ENCODE results near the gene NPM1. TPM values are rescaled to one million over a fixed set of nuclear protein-coding genes. Genes with fewer than 3 reads are reported as not detected.
A peak's percentile ranks its signal among the peaks of the same experiment; 100 is the strongest.

NPM1 gene
- total and polyA plus RNA-seq, 7 donors, result 452 to 2,554 (median 635) TPM

DNA sequence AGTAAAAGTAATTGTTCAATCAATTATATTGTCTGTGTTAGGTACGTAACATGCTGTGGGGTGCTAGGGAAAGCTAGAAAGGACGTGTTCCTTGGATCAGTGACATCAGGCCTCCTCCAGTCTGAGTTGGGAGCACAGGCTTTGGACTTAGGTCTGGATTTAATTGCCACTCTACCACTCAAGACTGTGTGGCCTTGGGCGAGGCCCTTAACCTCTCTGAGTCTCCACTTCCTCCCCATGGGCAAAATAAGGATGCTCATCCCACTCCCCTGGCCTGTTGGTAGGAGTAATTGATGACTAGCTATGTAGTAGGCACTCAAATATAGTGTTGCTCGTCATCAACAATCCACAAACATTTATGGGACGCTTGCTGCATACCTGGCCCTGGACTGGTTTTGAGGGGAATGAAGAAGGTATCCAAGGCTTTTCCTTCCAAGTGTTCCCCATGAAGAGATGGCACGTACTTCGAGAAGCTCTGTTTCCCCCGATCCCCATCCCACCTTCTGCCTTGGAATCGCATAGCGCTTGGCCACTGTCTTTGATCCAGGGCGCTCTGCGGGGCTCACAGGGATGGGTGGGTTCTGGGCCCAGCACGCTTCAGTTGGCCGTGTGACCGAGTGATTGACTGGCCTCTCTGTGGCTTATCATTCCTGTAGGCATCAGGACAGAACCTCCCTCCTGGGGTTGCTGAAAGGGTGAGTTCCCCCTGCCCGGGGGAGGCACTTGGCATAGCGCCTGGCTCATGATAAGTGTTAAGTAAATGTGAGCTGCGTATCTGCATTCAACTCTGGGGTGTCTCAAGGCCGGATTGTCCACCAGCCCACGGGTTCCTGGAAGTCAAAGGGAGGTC lies 39.9 kb downstream of the NPM1 start:
- Histone ChIP-seq H3K27me3 (ENCODE audit: insufficient read depth in 3 of 3, low read length in 2 of 3) (no peaks in the 10 kb centered on the region), H3K4me1 (no peaks in the 10 kb centered on the region), H3K4me3 (no peak overlapping the region), H3K36me3 (ENCODE audit: insufficient read depth in 1 of 2, low read depth in 1 of 2) (no peaks in the 10 kb centered on the region), H3K27ac (no peak overlapping the region), H3K9me3 (no peaks in the 10 kb centered on the region)
- ATAC-seq (no peak), DNase-seq (peak in 1 of 2 donors; percentile 13)
- TF ChIP-seq, protein P1, sequence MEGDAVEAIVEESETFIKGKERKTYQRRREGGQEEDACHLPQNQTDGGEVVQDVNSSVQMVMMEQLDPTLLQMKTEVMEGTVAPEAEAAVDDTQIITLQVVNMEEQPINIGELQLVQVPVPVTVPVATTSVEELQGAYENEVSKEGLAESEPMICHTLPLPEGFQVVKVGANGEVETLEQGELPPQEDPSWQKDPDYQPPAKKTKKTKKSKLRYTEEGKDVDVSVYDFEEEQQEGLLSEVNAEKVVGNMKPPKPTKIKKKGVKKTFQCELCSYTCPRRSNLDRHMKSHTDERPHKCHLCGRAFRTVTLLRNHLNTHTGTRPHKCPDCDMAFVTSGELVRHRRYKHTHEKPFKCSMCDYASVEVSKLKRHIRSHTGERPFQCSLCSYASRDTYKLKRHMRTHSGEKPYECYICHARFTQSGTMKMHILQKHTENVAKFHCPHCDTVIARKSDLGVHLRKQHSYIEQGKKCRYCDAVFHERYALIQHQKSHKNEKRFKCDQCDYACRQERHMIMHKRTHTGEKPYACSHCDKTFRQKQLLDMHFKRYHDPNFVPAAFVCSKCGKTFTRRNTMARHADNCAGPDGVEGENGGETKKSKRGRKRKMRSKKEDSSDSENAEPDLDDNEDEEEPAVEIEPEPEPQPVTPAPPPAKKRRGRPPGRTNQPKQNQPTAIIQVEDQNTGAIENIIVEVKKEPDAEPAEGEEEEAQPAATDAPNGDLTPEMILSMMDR (IDR thresholded peaks at IDR 0.05), result no peak
- WGBS, 3 donors, result 88 to 90% (median 89%) methylated on average over 20 of the region's 20 CpGs
- intact Hi-C loops (cut with DNase I), result loop anchor here in 1 of 2 donors (10.0 kb wide), 1 partner anchor 617 kb away; no protein-coding TSS in a partner anchor

- ATAC-seq (no peak), DNase-seq (peak in 1 of 2 donors; percentile 2)
- no peak overlapping the region for H3K4me3 ChIP-seq
- no peaks in the 10 kb centered on the region for H3K27me3 ChIP-seq (ENCODE audit: insufficient read depth in 3 of 3, low read length in 2 of 3)
- intact Hi-C loops (cut with DNase I), result loop anchor here in 1 of 2 donors (10.0 kb wide), 1 partner anchor 617 kb away; no protein-coding TSS in a partner anchor
- H3K4me1 ChIP-seq, result no peaks in the 10 kb centered on the region
- no peaks in the 10 kb centered on the region for H3K36me3 ChIP-seq (ENCODE audit: insufficient read depth in 1 of 2, low read depth in 1 of 2)
- WGBS, 3 donors, result 92 to 97% (median 95%) methylated on average over 9 of the region's 9 CpGs
- no peaks in the 10 kb centered on the region for H3K9me3 ChIP-seq
- TF ChIP-seq, protein P1 (IDR thresholded peaks at IDR 0.05), result no peak
- H3K27ac ChIP-seq, result no peak overlapping the region
Observed at GRCh38 chr5:171428168-171428696, 40.6 kb downstream of the NPM1 start.

DNA sequence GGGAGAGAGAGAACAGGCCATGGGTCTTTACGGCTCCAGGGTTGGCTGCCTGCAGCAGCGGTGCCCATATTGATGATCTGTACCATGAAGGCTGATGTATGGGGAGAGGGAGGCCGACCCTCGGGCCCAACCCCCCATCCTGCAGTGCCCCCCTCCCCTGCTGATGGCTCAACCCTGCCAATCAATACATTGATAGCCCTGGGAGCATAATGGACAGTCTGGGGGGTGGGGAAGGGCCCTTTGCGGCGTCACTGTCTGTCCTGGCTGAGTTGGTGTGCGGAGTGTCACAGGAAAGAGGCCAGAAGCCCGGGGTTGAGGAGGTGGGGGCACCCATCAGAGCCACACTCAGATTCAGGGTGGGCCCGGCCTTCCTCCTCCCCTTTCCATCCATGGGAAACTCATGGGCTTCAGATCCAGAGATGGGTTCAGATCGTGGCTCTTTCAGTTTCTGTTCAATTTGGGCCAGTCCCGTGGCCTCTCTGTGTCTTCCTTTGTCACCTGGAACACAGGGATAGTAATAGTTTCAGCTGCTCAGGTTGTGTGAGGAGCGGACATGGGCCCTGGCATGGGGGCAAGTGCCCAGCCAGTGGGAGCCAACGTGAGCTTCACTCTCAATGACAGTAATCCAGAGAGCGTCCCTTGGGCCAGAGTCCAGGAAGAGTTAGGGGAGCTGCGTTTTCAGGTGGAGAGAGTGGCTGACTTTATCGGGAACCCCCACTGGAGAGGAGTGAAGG lies 41.3 kb downstream of the NPM1 start:
- DNase-seq (peak in 1 of 2 donors; percentile 4), ATAC-seq (no peak)
- no peaks in the 10 kb centered on the region for H3K9me3 ChIP-seq
- no peaks in the 10 kb centered on the region for H3K27me3 ChIP-seq (ENCODE audit: insufficient read depth in 3 of 3, low read length in 2 of 3)
- no peak overlapping the region for H3K4me3 ChIP-seq
- TF ChIP-seq, protein P1 (IDR thresholded peaks at IDR 0.05), result no peak
- H3K27ac ChIP-seq, result no peak overlapping the region
- no peaks in the 10 kb centered on the region for H3K4me1 ChIP-seq
- intact Hi-C loops (cut with DNase I), result loop anchor here in 1 of 2 donors (10.0 kb wide), 1 partner anchor 616 kb away; no protein-coding TSS in a partner anchor
- H3K36me3 ChIP-seq (ENCODE audit: insufficient read depth in 1 of 2, low read depth in 1 of 2), result no peaks in the 10 kb centered on the region
- WGBS, 3 donors, result 84 to 91% (median 86%) methylated on average over 16 of the region's 16 CpGs

- H3K9me3 ChIP-seq, result no peaks in the 10 kb centered on the region
- intact Hi-C loops (cut with DNase I), result loop anchor here in 1 of 2 donors (10.0 kb wide), 1 partner anchor 615 kb away; no protein-coding TSS in a partner anchor
- no peak overlapping the region for H3K27ac ChIP-seq
- H3K36me3 ChIP-seq (ENCODE audit: insufficient read depth in 1 of 2, low read depth in 1 of 2), result no peaks in the 10 kb centered on the region
- WGBS, 3 donors, result 81 to 94% (median 83%) methylated on average over 4 of the region's 4 CpGs
- H3K4me1 ChIP-seq, result no peaks in the 10 kb centered on the region
- DNase-seq (no peak), ATAC-seq (no peak)
- H3K4me3 ChIP-seq, result no peak overlapping the region
- no peaks in the 10 kb centered on the region for H3K27me3 ChIP-seq (ENCODE audit: insufficient read depth in 3 of 3, low read length in 2 of 3)
- TF ChIP-seq, protein P1 (IDR thresholded peaks at IDR 0.05), result no peak
Observed at GRCh38 chr5:171429543-171429910, 41.9 kb downstream of the NPM1 start.
